ENCODE measurements around the gene AIDA.

AIDA gene

GRCh38 chr1:222643938-222644635 lies 68.2 kb downstream of the AIDA start (continued):
- no peak for TF ChIP-seq ZNF548 (tag by site-specific recombination; IDR thresholded peaks at IDR 0.05)
- TF ChIP-seq ZNF239 (tag by site-specific recombination; IDR thresholded peaks at IDR 0.05) = no peak
- no peak for TF ChIP-seq RBAK (tag by site-specific recombination; IDR thresholded peaks at IDR 0.05)
- no peak for TF ChIP-seq SCRT2 (tag by site-specific recombination; IDR thresholded peaks at IDR 0.05)
- TF ChIP-seq ZNF501 (tag by site-specific recombination; IDR thresholded peaks at IDR 0.05) = peak; percentile 73; the same call in 1 of the 2 replicates
- TF ChIP-seq ZNF639 (tag by site-specific recombination; IDR thresholded peaks at IDR 0.05) = peak; percentile 69; the same call in 1 of the 2 replicates
- TF ChIP-seq BCL6B (tag by site-specific recombination; IDR thresholded peaks at IDR 0.05) = no peak
- TF ChIP-seq SP2 (tag by site-specific recombination; IDR thresholded peaks at IDR 0.05) = peak; percentile 96
- no peak for TF ChIP-seq OSR2 (tag by site-specific recombination; IDR thresholded peaks at IDR 0.05)
- no peak for TF ChIP-seq ZNF221 (tag by site-specific recombination; IDR thresholded peaks at IDR 0.05; ENCODE audit: borderline replicate concordance)
- no peak for TF ChIP-seq GLI4 (tag by site-specific recombination; IDR thresholded peaks at IDR 0.05)
- TF ChIP-seq FEZF1 (tag by site-specific recombination; IDR thresholded peaks at IDR 0.05) = 0 out of 2 replicates have a peak, but pooled peaks have one; percentile 23
- peak; percentile 73 for TF ChIP-seq ATF2 (tag by site-specific recombination; IDR thresholded peaks at IDR 0.05; ENCODE audit: low read depth)
- TF ChIP-seq KLF7 (tag by site-specific recombination; IDR thresholded peaks at IDR 0.05; ENCODE audit: borderline replicate concordance) = peak; percentile 15; the same call in 1 of the 2 replicates
- TF ChIP-seq GLIS2 (tag by site-specific recombination; IDR thresholded peaks at IDR 0.05) = peak; percentile 83
- TF ChIP-seq ZNF514 (tag by site-specific recombination; IDR thresholded peaks at IDR 0.05) = no peak
- peak; percentile 99 for TF ChIP-seq HOXD13 (CRISPR knock-in tag; IDR thresholded peaks at IDR 0.05; ENCODE audit: borderline replicate concordance)
- TF ChIP-seq ZNF18 (tag by site-specific recombination; IDR thresholded peaks at IDR 0.05) = no peak
- TF ChIP-seq ZNF521 (tag by site-specific recombination; IDR thresholded peaks at IDR 0.05) = no peak
- TF ChIP-seq ZNF311 (tag by site-specific recombination; IDR thresholded peaks at IDR 0.05; ENCODE audit: borderline replicate concordance) = no peak
- TF ChIP-seq KLF9 (tag by site-specific recombination; IDR thresholded peaks at IDR 0.05; ENCODE audit: low read depth) = no peak
- TF ChIP-seq ZNF449 (tag by site-specific recombination; IDR thresholded peaks at IDR 0.05) = no peak
- no peak for TF ChIP-seq ZNF426 (tag by site-specific recombination; IDR thresholded peaks at IDR 0.05)
- TF ChIP-seq PRDM2 (tag by site-specific recombination; IDR thresholded peaks at IDR 0.05; ENCODE audit: borderline replicate concordance) = no peak
- no peak for TF ChIP-seq ZNF169 (tag by site-specific recombination; IDR thresholded peaks at IDR 0.05)
- peak; percentile 72 for TF ChIP-seq SP7 (tag by site-specific recombination; IDR thresholded peaks at IDR 0.05)
